HEK293 (cell line): ENCODE measurements around the gene MSH5.
A peak's percentile ranks its signal among the peaks of the same experiment; 100 is the strongest.

Source experiments
- BCL11B ChIP-seq: fragments of 450-650 bp; formaldehyde crosslinking; IDR thresholded peaks from 2 replicates; pipeline ENCODE4 v1.5.1; 2016; ENCODE audit warnings: low read depth, missing biosample characterization, missing genetic modification characterization
- EGR2 ChIP-seq: fragments of 450-650 bp; formaldehyde crosslinking; IDR thresholded peaks from 2 replicates; pipeline ENCODE4 v1.5.1; 2016; ENCODE audit warnings: low read depth, missing biosample characterization, missing genetic modification characterization
- GLI4 ChIP-seq: fragments of 450-650 bp; formaldehyde crosslinking; IDR thresholded peaks from 2 replicates; pipeline ENCODE4 v1.5.1; 2016; ENCODE audit warnings: missing biosample characterization, missing genetic modification characterization
- KLF16 ChIP-seq: fragments of 450-650 bp; formaldehyde crosslinking; IDR thresholded peaks from 2 replicates; pipeline ENCODE4 v1.5.1; 2017; ENCODE audit warnings: missing biosample characterization, missing genetic modification characterization
- KLF8 ChIP-seq: fragments of 450-650 bp; formaldehyde crosslinking; IDR thresholded peaks from 2 replicates; pipeline ENCODE4 v1.5.1; 2016; ENCODE audit warnings: missing biosample characterization, missing genetic modification characterization
- KLF9 ChIP-seq: fragments of 450-650 bp; formaldehyde crosslinking; IDR thresholded peaks from 2 replicates; pipeline ENCODE4 v1.5.1; 2016; ENCODE audit warnings: missing biosample characterization, missing genetic modification characterization, low read depth
- MEIS1 ChIP-seq: sonication (generic); formaldehyde crosslinking; IDR thresholded peaks from 2 replicates; pipeline ENCODE4 v1.8.1; 2022; ENCODE audit warnings: missing genetic modification reagents, mild to moderate bottlenecking, borderline replicate concordance
- SP3 ChIP-seq: fragments of 450-650 bp; formaldehyde crosslinking; IDR thresholded peaks from 2 replicates; pipeline ENCODE4 v1.5.1; 2016; ENCODE audit warnings: missing biosample characterization, missing genetic modification characterization
- YY2 ChIP-seq: fragments of 450-650 bp; formaldehyde crosslinking; IDR thresholded peaks from 2 replicates; pipeline ENCODE4 v1.5.1; 2016; ENCODE audit warnings: missing biosample characterization, missing genetic modification characterization
- ZBTB26 ChIP-seq: fragments of 450-650 bp; formaldehyde crosslinking; optimal IDR thresholded peaks from 2 replicates; pipeline ENCODE3; 2016; ENCODE audit warnings: missing biosample characterization, mild to moderate bottlenecking, missing genetic modification characterization
- ZBTB49 ChIP-seq: fragments of 450-650 bp; formaldehyde crosslinking; IDR thresholded peaks from 2 replicates; pipeline ENCODE4 v1.5.1; 2016; ENCODE audit warnings: missing biosample characterization, missing genetic modification characterization, low read depth
- ZBTB6 ChIP-seq: fragments of 450-650 bp; formaldehyde crosslinking; IDR thresholded peaks from 2 replicates; pipeline ENCODE4 v1.5.1; 2017; ENCODE audit warnings: missing biosample characterization, missing genetic modification characterization
- ZFP69B ChIP-seq: fragments of 450-650 bp; formaldehyde crosslinking; IDR thresholded peaks from 2 replicates; pipeline ENCODE4 v1.5.1; 2016; ENCODE audit warnings: missing biosample characterization, missing genetic modification characterization
- ZNF10 ChIP-seq: fragments of 450-650 bp; formaldehyde crosslinking; IDR thresholded peaks from 2 replicates; pipeline ENCODE4 v1.5.1; 2017; ENCODE audit warnings: missing biosample characterization, missing genetic modification characterization
- ZNF174 ChIP-seq: fragments of 450-650 bp; formaldehyde crosslinking; IDR thresholded peaks from 2 replicates; pipeline ENCODE4 v1.5.0; 2017; ENCODE audit warnings: missing biosample characterization, mild to moderate bottlenecking, missing genetic modification characterization
- ZNF2 ChIP-seq: fragments of 450-650 bp; formaldehyde crosslinking; IDR thresholded peaks from 2 replicates; pipeline ENCODE4 v1.5.1; 2016; ENCODE audit warnings: missing biosample characterization, missing genetic modification characterization
- ZNF239 ChIP-seq: fragments of 450-650 bp; formaldehyde crosslinking; IDR thresholded peaks from 2 replicates; pipeline ENCODE4 v1.5.1; 2016; ENCODE audit warnings: missing biosample characterization, missing genetic modification characterization
- ZNF280C ChIP-seq: fragments of 450-650 bp; formaldehyde crosslinking; IDR thresholded peaks from 2 replicates; pipeline ENCODE4 v1.5.1; 2016; ENCODE audit warnings: missing biosample characterization, missing genetic modification characterization
- ZNF311 ChIP-seq: fragments of 450-650 bp; formaldehyde crosslinking; IDR thresholded peaks from 2 replicates; pipeline ENCODE4 v1.5.1; 2017; ENCODE audit warnings: missing biosample characterization, missing genetic modification characterization, borderline replicate concordance
- ZNF37A ChIP-seq: fragments of 450-650 bp; IDR thresholded peaks from 2 replicates; pipeline ENCODE4 v1.5.1; 2018; ENCODE audit warnings: missing biosample characterization, missing genetic modification characterization
- ZNF501 ChIP-seq: fragments of 450-650 bp; formaldehyde crosslinking; IDR thresholded peaks from 2 replicates; pipeline ENCODE4 v1.5.1; 2016; ENCODE audit warnings: missing biosample characterization, missing genetic modification characterization
- ZNF514 ChIP-seq: fragments of 450-650 bp; formaldehyde crosslinking; IDR thresholded peaks from 2 replicates; pipeline ENCODE4 v1.5.1; 2016; ENCODE audit warnings: missing biosample characterization, missing genetic modification characterization
- ZNF521 ChIP-seq: fragments of 450-650 bp; formaldehyde crosslinking; IDR thresholded peaks from 2 replicates; pipeline ENCODE4 v1.5.1; 2017; ENCODE audit warnings: missing biosample characterization, mild to moderate bottlenecking, missing genetic modification characterization
- ZNF529 ChIP-seq: fragments of 450-650 bp; formaldehyde crosslinking; IDR thresholded peaks from 2 replicates; pipeline ENCODE4 v1.5.1; 2017; ENCODE audit warnings: missing genetic modification characterization, missing biosample characterization; ENCODE audit not compliant: insufficient replicate concordance
- ZNF560 ChIP-seq: fragments of 450-650 bp; formaldehyde crosslinking; IDR thresholded peaks from 2 replicates; pipeline ENCODE4 v1.5.1; 2017; ENCODE audit warnings: missing biosample characterization, missing genetic modification characterization, borderline replicate concordance
- ZNF585B ChIP-seq: fragments of 450-650 bp; formaldehyde crosslinking; IDR thresholded peaks from 2 replicates; pipeline ENCODE4 v1.5.1; 2016; ENCODE audit warnings: missing biosample characterization, missing genetic modification characterization
- ZNF610 ChIP-seq: fragments of 450-650 bp; formaldehyde crosslinking; IDR thresholded peaks from 2 replicates; pipeline ENCODE4 v1.5.1; 2016; ENCODE audit warnings: missing biosample characterization, missing genetic modification characterization, borderline replicate concordance
- ZNF654 ChIP-seq: fragments of 450-650 bp; formaldehyde crosslinking; IDR thresholded peaks from 2 replicates; pipeline ENCODE4 v1.5.1; 2016; ENCODE audit warnings: low read depth, missing biosample characterization, missing genetic modification characterization
- ZNF704 ChIP-seq: fragments of 450-650 bp; formaldehyde crosslinking; IDR thresholded peaks from 2 replicates; pipeline ENCODE4 v1.5.1; 2016; ENCODE audit warnings: missing biosample characterization, missing genetic modification characterization
- ZNF785 ChIP-seq: fragments of 450-650 bp; formaldehyde crosslinking; IDR thresholded peaks from 2 replicates; pipeline ENCODE4 v1.5.1; 2016; ENCODE audit warnings: missing biosample characterization, missing genetic modification characterization
- ZNF830 ChIP-seq: fragments of 450-650 bp; IDR thresholded peaks from 2 replicates; pipeline ENCODE4 v1.5.0; 2018; ENCODE audit warnings: missing biosample characterization, missing genetic modification characterization, low read depth, mild to moderate bottlenecking, moderate library complexity
- ZSCAN16 ChIP-seq: fragments of 450-650 bp; formaldehyde crosslinking; IDR thresholded peaks from 2 replicates; pipeline ENCODE4 v1.5.1; 2016; ENCODE audit warnings: missing biosample characterization, missing genetic modification characterization
- ZSCAN23 ChIP-seq: fragments of 450-650 bp; formaldehyde crosslinking; IDR thresholded peaks from 2 replicates; pipeline ENCODE4 v1.5.1; 2016; ENCODE audit warnings: missing biosample characterization, missing genetic modification characterization

Gene MSH5

GRCh38 chr6:31795616-31796298 is 56.0 kb downstream of the MSH5 start, which contains the start of gene VARS1 (continued):
- TF ChIP-seq ZNF704 (peak; percentile 96), ZNF239 (tag by site-specific recombination) (no peak), ZNF610 (tag by site-specific recombination) (no peak), ZSCAN16 (tag by site-specific recombination) (no peak), BCL11B (tag by site-specific recombination) (peak; percentile 98; the same call in 1 of the 2 replicates), ZSCAN23 (tag by site-specific recombination) (0 out of 2 replicates have a peak, but pooled peaks have one; percentile 32), ZNF654 (tag by site-specific recombination) (peak; percentile 46), ZFP69B (tag by site-specific recombination) (no peak; the same call in 1 of the 2 replicates), ZBTB6 (peak; percentile 16; the same call in 1 of the 2 replicates), KLF8 (peak; percentile 83), KLF9 (tag by site-specific recombination) (peak; percentile 79), ZNF280C (no peak), ZNF174 (tag by site-specific recombination) (no peak), MEIS1 (no peak), ZNF521 (tag by site-specific recombination) (no peak), ZNF585B (no peak), ZNF2 (tag by site-specific recombination) (peak; percentile 67; the same call in 1 of the 2 replicates), ZNF501 (tag by site-specific recombination) (peak; percentile 69; the same call in 1 of the 2 replicates), ZNF514 (tag by site-specific recombination) (no peak), KLF16 (tag by site-specific recombination) (peak; percentile 36; the same call in 1 of the 2 replicates), ZNF560 (tag by site-specific recombination) (no peak), EGR2 (tag by site-specific recombination) (peak; percentile 78), ZBTB26 (tag by site-specific recombination) (peak; percentile 90), ZNF785 (no peak), ZNF529 (no peak), SP3 (tag by site-specific recombination) (peak; percentile 82), ZNF10 (tag by site-specific recombination) (peak; percentile 94), GLI4 (tag by site-specific recombination) (peak; percentile 76; the same call in 1 of the 2 replicates), ZNF311 (tag by site-specific recombination) (no peak), ZNF37A (tag by site-specific recombination) (no peak), ZBTB49 (tag by site-specific recombination) (no peak), YY2 (tag by site-specific recombination) (0 out of 2 replicates have a peak, but pooled peaks have one; percentile 50), ZNF830 (no peak)
